ENCODE results near the gene TRIM31. TPM values are rescaled to one million over a fixed set of nuclear protein-coding genes. Genes with fewer than 3 reads are reported as not detected.
"Not testable (repeated sequence)": the region's sequence is repeated elsewhere in the genome, so short reads cannot be mapped to it uniquely, and the experiment has no call there.

Gene TRIM31
- total RNA-seq, 2 experiments from 2014 or later: not detected

DNA sequence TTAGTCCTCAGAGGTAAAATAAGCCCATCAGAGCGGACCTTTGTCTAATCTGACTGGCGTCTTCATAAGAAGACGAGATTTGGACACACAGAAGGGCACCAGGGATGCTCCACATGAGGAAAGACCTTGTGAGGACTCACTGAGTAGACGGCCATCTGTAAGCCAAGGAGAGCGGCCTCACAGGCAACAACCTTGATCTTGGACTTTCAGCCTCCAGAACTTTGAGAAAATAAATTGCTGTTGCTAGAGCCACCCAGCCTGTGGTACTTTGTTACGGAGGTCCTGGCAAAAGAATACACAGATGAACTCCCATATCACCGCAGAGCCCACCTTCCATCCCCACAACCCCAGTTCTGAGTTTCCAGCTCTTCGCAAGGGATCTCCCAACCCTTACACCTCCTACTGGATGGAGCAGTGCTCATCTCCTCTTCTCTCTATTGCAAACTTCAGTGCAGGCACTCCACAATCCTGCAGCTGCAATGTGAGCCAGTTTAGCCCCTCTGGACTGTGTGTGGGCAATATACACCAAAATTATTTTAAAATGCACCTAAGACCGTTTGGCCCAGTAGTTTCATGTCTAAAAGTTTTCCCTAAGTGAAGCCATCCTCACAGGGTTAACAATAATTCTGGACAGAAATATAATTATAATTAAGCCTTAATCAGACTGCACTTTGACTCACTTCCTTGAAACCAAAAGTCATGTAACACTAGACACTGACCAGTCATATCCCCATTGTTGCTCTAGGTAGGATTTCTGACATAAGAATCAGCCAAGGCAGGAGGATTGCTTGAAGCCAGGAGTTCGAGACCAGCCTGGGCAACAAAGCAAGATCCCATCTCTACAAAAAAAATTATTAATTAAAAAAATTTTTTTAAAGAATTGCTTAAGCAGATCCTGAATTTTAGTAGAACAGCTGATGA is 8.8 kb upstream of the TRIM31 start:
- POLR2A ChIA-PET: no interaction called here

DNA sequence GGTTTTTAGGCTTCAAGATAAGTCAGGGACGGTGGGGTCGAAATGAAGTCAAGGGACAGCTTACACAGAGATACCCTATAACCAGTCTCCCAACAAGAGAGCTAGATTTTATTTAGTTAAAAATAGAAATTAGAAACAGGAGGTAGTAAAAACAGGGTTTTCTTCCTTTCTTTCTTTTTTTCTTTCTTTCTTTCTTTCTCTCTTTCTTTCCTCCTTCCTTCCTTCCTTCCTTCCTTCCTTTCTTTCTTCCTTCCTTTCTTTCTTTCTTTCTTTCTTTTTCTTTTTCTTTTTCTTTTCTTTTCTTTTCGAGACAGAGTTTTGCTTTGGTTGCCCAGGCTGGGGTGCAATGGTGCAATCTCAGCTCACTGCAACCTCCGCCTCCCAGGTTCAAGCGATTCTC is 5.8 kb upstream of the TRIM31 start:
- POLR2A ChIA-PET; H3K27ac Mint-ChIP-seq; DNase-seq; H3K9me3 Mint-ChIP-seq; H3K4me1 Mint-ChIP-seq; H3K4me3 Mint-ChIP-seq; H3K36me3 Mint-ChIP-seq (ENCODE audit: low read depth): not testable (repeated sequence)
- peaks cover 25% of the 10 kb centered on the region for H3K27me3 Mint-ChIP-seq
- CTCF ChIA-PET: interaction anchor here (1.0 kb wide), 1 partner anchor 14 kb away, joined by 4 read pairs; no protein-coding TSS in a partner anchor

More for the DNA sequence above, 8.8 kb upstream of the TRIM31 start:
- Mint-ChIP-seq H3K4me3 (no peak overlapping the region), H3K27ac (no peak overlapping the region), H3K27me3 (peaks cover 25% of the 10 kb centered on the region), H3K36me3 (ENCODE audit: low read depth) (no peaks in the 10 kb centered on the region), H3K9me3 (no peaks in the 10 kb centered on the region), H3K4me1 (no peaks in the 10 kb centered on the region)
- CTCF ChIA-PET: interaction anchor here (0.9 to 4.7 kb wide), 3 partner anchors 10 to 20 kb away, joined by 3 to 23 read pairs (median 13); no protein-coding TSS in a partner anchor
- no peak for DNase-seq

DNA sequence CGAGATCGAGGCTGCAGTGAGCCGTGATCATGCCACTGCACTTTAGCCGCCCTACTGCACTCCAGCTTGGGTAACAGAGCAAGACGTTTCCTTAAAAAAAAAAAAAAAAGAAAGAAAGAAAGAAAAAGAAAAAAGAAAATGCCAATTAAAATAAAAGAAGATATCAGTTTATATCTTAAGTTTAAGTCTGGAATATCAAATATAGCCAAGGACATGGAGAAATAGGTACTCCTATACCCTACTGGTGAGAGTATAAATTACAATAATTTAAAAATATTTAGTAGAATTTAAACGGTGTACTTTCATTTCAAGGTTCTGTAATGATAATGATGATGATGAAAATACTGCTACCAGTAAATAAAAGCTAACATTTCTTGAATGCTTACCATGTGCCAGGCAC is 3.8 kb upstream of the TRIM31 start:
- Mint-ChIP-seq H3K36me3 (ENCODE audit: low read depth) (no peaks in the 10 kb centered on the region), H3K4me1 (peaks cover 8% of the 10 kb centered on the region), H3K4me3 (no peak overlapping the region), H3K9me3 (no peaks in the 10 kb centered on the region), H3K27ac (no peak overlapping the region), H3K27me3 (peaks cover 32% of the 10 kb centered on the region)
- ChIA-PET POLR2A (no interaction called here), CTCF (interaction anchor here (0.6 to 2.5 kb wide), 3 partner anchors 11 to 296 kb away, joined by 3 to 10 read pairs (median 3); no protein-coding TSS in a partner anchor)
- DNase-seq: no peak

DNA sequence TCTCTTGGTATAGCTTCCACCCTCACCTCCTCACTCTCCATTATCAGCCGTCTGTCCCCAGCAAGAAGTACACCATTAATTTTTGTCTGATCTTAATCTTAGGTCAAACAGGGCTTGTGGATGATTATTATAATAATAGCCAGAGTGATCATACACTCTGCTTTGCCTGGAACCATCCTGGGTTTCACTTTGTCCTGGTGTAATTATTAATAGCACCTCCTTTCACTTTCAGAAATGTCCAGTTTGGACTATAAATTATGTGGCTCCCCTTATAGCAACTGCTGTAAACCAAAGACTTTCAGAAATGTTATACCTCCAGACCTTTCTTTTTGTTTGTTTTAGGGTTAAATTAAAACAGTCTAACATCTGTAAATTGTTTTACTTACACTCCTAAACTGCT is 951 bp upstream of the TRIM31 start:
- no peaks in the 10 kb centered on the region for H3K9me3 Mint-ChIP-seq
- POLR2A ChIA-PET: no interaction called here
- DNase-seq: no peak
- CTCF ChIA-PET: interaction anchor here (1.4 to 3.5 kb wide), 2 partner anchors 16 to 18 kb away, joined by 4 to 16 read pairs; no protein-coding TSS in a partner anchor
- H3K27ac Mint-ChIP-seq: no peak overlapping the region
- no peak overlapping the region for H3K4me3 Mint-ChIP-seq
- H3K27me3 Mint-ChIP-seq: peaks cover 47% of the 10 kb centered on the region
- peaks cover 8% of the 10 kb centered on the region for H3K4me1 Mint-ChIP-seq
- no peaks in the 10 kb centered on the region for H3K36me3 Mint-ChIP-seq (ENCODE audit: low read depth)

DNA sequence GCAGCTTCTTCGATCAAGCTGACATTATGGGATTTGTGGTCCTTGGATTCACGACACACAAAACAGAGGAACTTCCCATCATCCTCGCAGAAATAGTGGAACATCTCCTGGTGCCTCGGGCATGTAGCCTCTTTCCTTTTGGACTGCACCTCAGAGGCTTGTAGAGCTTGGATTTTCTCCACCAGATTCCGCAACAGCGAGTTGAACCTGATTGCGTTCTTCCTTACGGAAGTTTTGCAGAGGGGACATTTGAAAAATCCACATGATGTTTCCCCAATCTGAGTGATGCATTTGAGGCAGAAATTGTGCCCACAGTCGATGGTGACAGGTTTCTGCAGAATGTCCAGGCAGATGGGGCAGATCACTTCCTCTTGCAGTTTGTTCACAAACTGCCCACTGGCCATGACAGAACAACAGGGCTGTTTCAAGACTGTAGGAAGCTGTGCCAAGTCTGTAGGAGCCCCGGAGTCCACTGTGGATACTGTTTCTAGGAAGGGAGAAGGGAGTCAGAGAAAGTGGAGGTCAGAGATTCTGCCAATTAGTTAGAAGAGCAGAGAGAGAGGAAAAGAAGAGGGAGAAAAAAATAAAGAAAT is 392 bp downstream of the TRIM31 start:
- Mint-ChIP-seq H3K27ac (no peak overlapping the region), H3K36me3 (ENCODE audit: low read depth) (no peaks in the 10 kb centered on the region), H3K27me3 (peaks cover 53% of the 10 kb centered on the region), H3K9me3 (no peaks in the 10 kb centered on the region), H3K4me1 (peaks cover 11% of the 10 kb centered on the region), H3K4me3 (no peak overlapping the region)
- CTCF ChIA-PET: interaction anchor here (1.4 to 3.5 kb wide), 3 partner anchors 9 to 19 kb away, joined by 4 to 16 read pairs (median 8); no protein-coding TSS in a partner anchor
- DNase-seq: no peak
- POLR2A ChIA-PET: no interaction called here

DNA sequence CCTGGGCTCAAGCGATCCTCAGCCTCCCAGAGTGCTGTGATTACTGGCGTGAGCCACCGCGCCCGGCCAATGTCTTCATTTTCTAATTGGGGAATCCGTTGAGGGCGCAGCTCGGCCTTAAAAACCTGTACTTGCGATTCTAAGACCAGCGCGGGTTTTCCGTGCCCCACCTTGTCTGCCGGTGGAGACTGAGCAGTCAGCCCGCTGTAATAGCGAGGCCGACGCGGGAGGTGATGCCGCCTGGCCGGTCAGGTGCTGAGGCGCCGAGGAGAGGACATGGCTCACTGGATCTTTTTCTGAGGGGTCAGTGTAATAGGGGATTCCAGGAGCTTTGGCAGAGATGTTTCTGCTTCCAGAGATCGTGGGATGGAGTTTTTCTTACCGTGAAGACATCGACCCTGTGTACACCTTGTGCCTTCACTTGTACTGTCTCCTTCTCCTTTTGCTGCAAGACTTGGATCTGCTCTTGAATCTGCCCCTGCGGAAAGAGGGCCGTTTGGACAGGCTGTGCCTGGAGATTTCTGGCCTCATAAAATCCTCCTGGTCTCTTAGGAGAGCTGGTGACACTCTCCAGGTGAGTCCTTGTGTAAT is 1.5 kb downstream of the TRIM31 start:
- H3K4me1 Mint-ChIP-seq: peaks cover 11% of the 10 kb centered on the region
- no peaks in the 10 kb centered on the region for H3K9me3 Mint-ChIP-seq
- no peaks in the 10 kb centered on the region for H3K36me3 Mint-ChIP-seq (ENCODE audit: low read depth)
- H3K27ac Mint-ChIP-seq: no peak overlapping the region
- peaks cover 53% of the 10 kb centered on the region for H3K27me3 Mint-ChIP-seq
- no peak overlapping the region for H3K4me3 Mint-ChIP-seq
- CTCF ChIA-PET: interaction anchor here (1.7 to 3.5 kb wide), 2 partner anchors 8 to 20 kb away, joined by 8 to 16 read pairs; no protein-coding TSS in a partner anchor
- DNase-seq: no peak
- POLR2A ChIA-PET: no interaction called here

DNA sequence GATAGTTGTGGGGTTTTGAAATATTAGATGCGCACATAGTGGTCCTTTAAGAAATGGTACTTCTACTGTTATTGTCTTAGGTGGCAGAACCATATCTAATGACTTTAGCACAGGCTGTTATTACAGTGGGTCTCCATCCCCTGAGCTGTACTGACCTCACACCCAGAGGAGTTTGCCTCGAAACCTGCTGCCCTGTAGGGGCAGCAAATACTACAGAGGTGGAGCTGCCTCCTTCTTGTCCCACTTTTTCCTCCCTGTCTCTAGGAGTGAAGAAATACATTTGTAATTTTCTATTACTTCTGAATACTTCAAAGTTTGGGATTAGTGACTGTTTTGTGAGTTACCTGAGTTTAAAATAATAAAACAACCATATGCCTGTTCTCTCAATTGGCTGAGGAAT is 8.2 kb downstream of the TRIM31 start:
- no peak overlapping the region for H3K4me3 Mint-ChIP-seq
- no peak for DNase-seq
- ChIA-PET POLR2A (interaction anchor here (0.7 to 1.6 kb wide), 5 partner anchors 10 to 109 kb away, joined by 3 read pairs; partner anchors contain the start of genes POLR1H and TRIM26), CTCF (interaction anchor here (0.6 to 6.3 kb wide), 7 partner anchors 11 to 71 kb away, joined by 3 to 186 read pairs (median 3); partner anchors contain the start of gene PPP1R11)
- H3K4me1 Mint-ChIP-seq: peaks cover 39% of the 10 kb centered on the region
- no peak overlapping the region for H3K27ac Mint-ChIP-seq
- no peaks in the 10 kb centered on the region for H3K36me3 Mint-ChIP-seq (ENCODE audit: low read depth)
- H3K9me3 Mint-ChIP-seq: no peaks in the 10 kb centered on the region
- H3K27me3 Mint-ChIP-seq: peaks cover 56% of the 10 kb centered on the region

DNA sequence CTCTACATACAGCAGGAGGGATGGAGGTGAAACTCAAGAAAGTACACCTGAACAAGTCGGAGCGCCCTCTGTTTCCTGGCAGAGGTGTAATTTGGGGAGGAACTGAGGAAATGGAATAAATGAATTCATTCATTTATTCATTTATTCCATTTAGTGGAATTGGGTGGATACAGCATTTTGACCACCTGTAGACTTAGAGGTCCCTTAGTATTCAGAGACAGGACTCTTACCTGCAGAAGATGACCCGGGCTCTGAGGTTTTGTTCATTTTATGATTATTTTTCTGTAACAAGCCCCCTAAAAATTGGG is 9.1 kb downstream of the TRIM31 start:
- ChIA-PET CTCF (interaction anchor here (0.5 to 6.3 kb wide), 22 partner anchors 8 to 295 kb away, joined by 3 to 186 read pairs (median 8); partner anchors contain the start of genes POLR1H and PPP1R11), POLR2A (interaction anchor here (0.7 to 3.6 kb wide), 8 partner anchors 26 to 216 kb away, joined by 3 to 27 read pairs (median 4); partner anchors contain the start of genes POLR1H, PPP1R11 and TRIM26)
- DNase-seq: no peak
- Mint-ChIP-seq H3K36me3 (ENCODE audit: low read depth) (no peaks in the 10 kb centered on the region), H3K27ac (no peak overlapping the region), H3K9me3 (no peaks in the 10 kb centered on the region), H3K4me1 (peaks cover 39% of the 10 kb centered on the region), H3K4me3 (peak overlapping the region; percentile 75), H3K27me3 (peaks cover 59% of the 10 kb centered on the region)

DNA sequence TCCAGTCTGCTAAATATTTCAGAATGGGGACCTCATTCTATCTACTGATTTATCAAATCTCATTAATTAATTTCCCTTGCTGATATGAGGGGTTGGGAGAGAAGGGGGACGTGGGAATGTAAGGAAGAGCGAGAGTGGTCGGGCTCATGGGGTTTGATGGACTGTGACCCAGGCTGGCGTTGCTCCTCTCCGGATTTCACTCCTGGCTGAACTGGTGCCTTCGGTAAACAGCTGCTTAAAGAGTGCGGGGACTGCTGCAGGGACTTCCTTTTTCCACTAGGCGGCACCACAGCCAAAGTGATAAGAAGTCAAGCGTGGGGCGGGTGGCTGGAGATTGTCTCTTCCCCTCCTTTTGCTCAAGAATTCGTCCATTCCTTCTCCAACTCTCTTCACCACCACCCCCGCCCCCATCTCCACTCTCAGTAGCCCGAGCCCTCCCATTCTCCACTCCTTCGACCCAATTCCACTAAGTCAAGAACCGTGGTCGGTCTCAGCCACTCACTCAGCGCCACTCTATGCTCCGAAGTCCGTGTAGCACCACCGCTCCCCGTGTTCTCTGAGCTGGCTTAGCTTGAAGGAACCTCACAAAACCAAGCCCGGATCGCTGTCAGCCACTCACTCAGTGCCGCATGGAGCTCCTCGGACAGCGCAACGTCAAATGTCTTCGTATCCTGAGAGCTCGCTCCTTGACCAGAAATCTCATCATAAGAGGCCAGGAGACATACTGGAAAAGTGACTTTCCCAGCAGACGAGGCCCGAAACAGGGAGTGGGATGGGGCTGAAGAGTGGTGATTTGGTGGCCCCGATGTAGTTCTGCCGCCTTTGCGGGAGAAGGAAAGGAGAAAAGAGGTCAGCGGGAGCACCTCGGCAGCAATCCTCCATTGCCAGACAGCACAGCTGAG is 9.7 kb downstream of the TRIM31 start:
- peaks cover 61% of the 10 kb centered on the region for H3K27me3 Mint-ChIP-seq
- peak; percentile 87 for DNase-seq
- H3K27ac Mint-ChIP-seq: peak overlapping the region; percentile 16
- H3K9me3 Mint-ChIP-seq: no peaks in the 10 kb centered on the region
- POLR2A ChIA-PET: interaction anchor here (0.9 to 3.6 kb wide), 8 partner anchors 26 to 255 kb away, joined by 3 to 27 read pairs (median 4); partner anchors contain the start of genes POLR1H and PPP1R11
- peaks cover 42% of the 10 kb centered on the region for H3K4me1 Mint-ChIP-seq
- H3K36me3 Mint-ChIP-seq (ENCODE audit: low read depth): no peaks in the 10 kb centered on the region
- peak overlapping the region; percentile 75 for H3K4me3 Mint-ChIP-seq
- CTCF ChIA-PET: interaction anchor here (0.5 to 6.3 kb wide), 25 partner anchors 9 to 449 kb away, joined by 3 to 186 read pairs (median 6); partner anchors contain the start of genes POLR1H and PPP1R11

DNA sequence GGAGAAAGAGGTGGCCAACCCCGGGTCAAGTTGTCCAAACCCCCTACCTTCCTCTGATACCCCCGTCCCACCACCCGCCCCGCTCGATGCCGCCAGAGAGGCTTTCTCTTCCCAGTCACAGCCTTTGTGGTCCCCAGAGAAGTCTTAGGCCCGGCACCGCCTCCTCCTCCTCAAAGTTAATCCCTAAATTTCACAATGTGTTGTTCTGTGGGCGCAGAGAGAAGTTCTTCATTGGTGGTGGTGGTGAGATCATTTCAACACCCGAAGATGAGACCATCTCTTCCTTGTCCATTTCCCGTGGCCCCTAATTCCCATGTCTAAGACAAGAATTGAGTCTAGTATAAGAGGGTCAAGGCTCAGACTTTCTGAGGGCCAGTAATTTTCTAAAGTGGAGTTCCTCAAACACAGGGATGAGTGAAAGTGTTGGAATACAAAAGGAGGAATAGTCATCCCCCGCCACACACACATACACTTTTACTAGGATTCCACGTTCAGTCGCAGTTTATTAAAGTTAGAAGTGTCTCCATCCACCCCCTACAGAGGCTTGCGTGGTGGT is 10.4 kb downstream of the TRIM31 start:
- H3K4me3 Mint-ChIP-seq: peak overlapping the region; percentile 75
- no peak for DNase-seq
- H3K4me1 Mint-ChIP-seq: peaks cover 43% of the 10 kb centered on the region
- H3K27me3 Mint-ChIP-seq: peaks cover 61% of the 10 kb centered on the region
- H3K9me3 Mint-ChIP-seq: no peaks in the 10 kb centered on the region
- ChIA-PET POLR2A (interaction anchor here (0.9 to 3.6 kb wide), 8 partner anchors 27 to 255 kb away, joined by 4 to 27 read pairs (median 4); partner anchors contain the start of genes POLR1H and PPP1R11), CTCF (interaction anchor here (0.8 to 6.3 kb wide), 27 partner anchors 8 to 449 kb away, joined by 3 to 186 read pairs (median 6); partner anchors contain the start of genes POLR1H, PPP1R11, TRIM15 and TRIM26)
- peak overlapping the region; percentile 16 for H3K27ac Mint-ChIP-seq
- H3K36me3 Mint-ChIP-seq (ENCODE audit: low read depth): no peaks in the 10 kb centered on the region
